Natural killer cell (primary cell): ENCODE data around the gene SAMD5. TPM values are rescaled to one million over a fixed set of nuclear protein-coding genes. Genes with fewer than 3 reads are reported as not detected.
"Not testable (repeated sequence)": the region's sequence is repeated elsewhere in the genome, so short reads cannot be mapped to it uniquely, and the experiment has no call there.

Experiments used
- ATAC-seq, 3 donors: fragments of 150-1000 bp in 2 of 3; fragments of 200-7000 bp in 1 of 3; cut with Tn5 transposase; 1 replicate in 1 of 3; 2 replicates in 2 of 3; pipeline ENCODE4 v1.10.0; 2021; ENCODE audit warnings: mild to moderate bottlenecking in 2 of 3, moderate library complexity in 2 of 3
- DNase-seq, 2 donors: peaks; one replicate each; pipeline versions ENCODE4 v3.0.0 to v3.0.0-alpha.2; 2013 to 2021; ENCODE audit warnings: mixed read lengths in 1 of 2
- H3K27ac ChIP-seq: one replicate; pipeline ENCODE4 v1.5.1; 2013; ENCODE audit warnings: mild to moderate bottlenecking, low read length
- H3K27me3 ChIP-seq: one replicate; pipeline ENCODE4 v1.6.1; 2013; ENCODE audit warnings: low read length; ENCODE audit not compliant: control insufficient read depth, insufficient read depth
- H3K36me3 ChIP-seq: one replicate; pipeline ENCODE4 v1.6.1; 2013; ENCODE audit warnings: low read length; ENCODE audit not compliant: control insufficient read depth, insufficient read depth
- H3K4me1 ChIP-seq: one replicate; pipeline ENCODE4 v1.6.1; 2013; ENCODE audit warnings: low read length; ENCODE audit not compliant: control insufficient read depth, insufficient read depth
- H3K4me3 ChIP-seq: one replicate; pipeline ENCODE4 v1.5.1; 2013; ENCODE audit warnings: low read length
- H3K9me3 ChIP-seq: one replicate; pipeline ENCODE4 v1.6.1; 2013; ENCODE audit warnings: low read length; ENCODE audit not compliant: control insufficient read depth, insufficient read depth
- H3K27ac Mint-ChIP-seq, 2 donors: one replicate each; pipeline ENCODE4 v1.8.0; 2022; ENCODE audit warnings: mild to moderate bottlenecking in 2 of 2, mixed read lengths in 2 of 2, moderate library complexity in 1 of 2
- H3K27me3 Mint-ChIP-seq, 2 donors: one replicate each; pipeline ENCODE4 v1.8.0; 2022; ENCODE audit warnings: low read depth in 2 of 2, mixed read lengths in 2 of 2
- H3K36me3 Mint-ChIP-seq: one replicate; pipeline ENCODE4 v1.8.0; 2022; ENCODE audit warnings: mixed read lengths
- H3K4me1 Mint-ChIP-seq, 2 donors: one replicate each; pipeline ENCODE4 v1.8.0; 2022; ENCODE audit warnings: mixed read lengths in 2 of 2
- H3K4me3 Mint-ChIP-seq: one replicate; pipeline ENCODE4 v1.8.0; 2022; ENCODE audit warnings: mild to moderate bottlenecking, moderate library complexity, mixed read lengths
- H3K9me3 Mint-ChIP-seq, 2 donors: one replicate each; pipeline ENCODE4 v1.8.0; 2022; ENCODE audit warnings: mixed read lengths in 2 of 2
- WGBS: methylation state at CpG from one replicate; pipeline ENCODE4 v1.1.7; 2013; ENCODE audit warnings: missing lambda C conversion rate; ENCODE audit not compliant: insufficient coverage; 5-methylcytosine and 5-hydroxymethylcytosine counted together
- intact Hi-C: fragments of 100-400 bp; cut with micrococcal nuclease; formaldehyde crosslinking; loops from one replicate; pipeline ENCODE4 v1.14.2; 2022
- total RNA-seq, 4 donors: library from RNA; stranded (reverse); fragments of 120-200 nt in 1 of 4; gene quantifications; one replicate each; pipeline versions ENCODE4 v1.2.3 to v1.2.4, GENCODE V29; 2013 to 2022
- TF ChIP-seq, protein P1 (sequence below): fragments of 200-600 bp; IDR thresholded peaks from one replicate; pipeline ENCODE4 v1.8.0; 2022; ENCODE audit warnings: antibody characterized with exemption

The SAMD5 gene
- total RNA-seq, 3 donors from 2014 or later (not counting 1 experiment from before 2014, with no cell fraction given), result not detected

DNA sequence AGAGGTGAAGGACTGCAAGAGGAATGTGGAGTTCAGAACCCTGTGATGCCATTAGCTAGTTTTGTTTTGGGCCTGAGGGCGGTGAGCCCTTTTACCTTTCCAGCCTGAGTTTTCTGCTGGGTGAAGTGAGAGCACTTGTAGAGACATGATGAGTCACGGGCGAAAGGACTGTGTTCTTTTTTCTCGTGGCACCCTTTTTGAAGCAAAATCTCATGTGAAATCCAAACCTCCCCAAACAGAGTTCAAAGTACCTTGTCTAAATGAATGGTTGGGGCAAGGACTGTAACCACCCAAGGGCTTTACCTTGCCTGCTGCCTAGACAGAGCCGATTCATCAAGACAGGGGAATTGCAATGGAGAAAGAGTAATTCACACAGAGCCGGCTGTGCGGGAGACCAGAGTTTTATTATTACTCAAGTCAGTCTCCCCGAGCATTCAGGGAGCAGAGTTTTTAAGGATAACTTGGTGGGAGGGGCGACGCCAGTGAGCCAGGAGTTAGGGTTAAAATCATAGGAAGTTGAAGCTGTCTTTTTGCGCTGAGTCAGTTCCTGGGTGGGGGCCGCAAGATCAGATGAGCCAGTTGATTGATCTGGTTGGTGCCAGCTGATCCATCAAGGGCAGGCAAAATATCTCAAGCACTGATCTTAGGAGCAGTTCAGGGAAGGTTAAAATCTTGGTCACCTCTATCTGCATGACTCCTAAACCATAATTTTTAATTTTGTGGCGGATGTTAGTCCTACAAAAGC is 25.8 kb downstream of the SAMD5 start:
- ATAC-seq (no peak), DNase-seq (no peak)
- H3K36me3 ChIP-seq, result no peaks in the 10 kb centered on the region
- no peak overlapping the region for H3K4me3 ChIP-seq
- Mint-ChIP-seq H3K27me3 (peaks cover 2 to 7% of the 10 kb centered on the region in 2 donors), H3K9me3 (peaks cover 0 to 2% of the 10 kb centered on the region in 2 donors), H3K4me3 (no peak overlapping the region), H3K4me1 (no peaks in the 10 kb centered on the region), H3K36me3 (no peaks in the 10 kb centered on the region), H3K27ac (no peak overlapping the region)
- no peaks in the 10 kb centered on the region for H3K9me3 ChIP-seq
- no peaks in the 10 kb centered on the region for H3K4me1 ChIP-seq
- intact Hi-C loops, result no loop called here
- H3K27me3 ChIP-seq, result no peaks in the 10 kb centered on the region
- H3K27ac ChIP-seq, result no peak overlapping the region
- 91% methylated on average over 13 of the region's 13 CpGs for WGBS
- TF ChIP-seq, protein P1, sequence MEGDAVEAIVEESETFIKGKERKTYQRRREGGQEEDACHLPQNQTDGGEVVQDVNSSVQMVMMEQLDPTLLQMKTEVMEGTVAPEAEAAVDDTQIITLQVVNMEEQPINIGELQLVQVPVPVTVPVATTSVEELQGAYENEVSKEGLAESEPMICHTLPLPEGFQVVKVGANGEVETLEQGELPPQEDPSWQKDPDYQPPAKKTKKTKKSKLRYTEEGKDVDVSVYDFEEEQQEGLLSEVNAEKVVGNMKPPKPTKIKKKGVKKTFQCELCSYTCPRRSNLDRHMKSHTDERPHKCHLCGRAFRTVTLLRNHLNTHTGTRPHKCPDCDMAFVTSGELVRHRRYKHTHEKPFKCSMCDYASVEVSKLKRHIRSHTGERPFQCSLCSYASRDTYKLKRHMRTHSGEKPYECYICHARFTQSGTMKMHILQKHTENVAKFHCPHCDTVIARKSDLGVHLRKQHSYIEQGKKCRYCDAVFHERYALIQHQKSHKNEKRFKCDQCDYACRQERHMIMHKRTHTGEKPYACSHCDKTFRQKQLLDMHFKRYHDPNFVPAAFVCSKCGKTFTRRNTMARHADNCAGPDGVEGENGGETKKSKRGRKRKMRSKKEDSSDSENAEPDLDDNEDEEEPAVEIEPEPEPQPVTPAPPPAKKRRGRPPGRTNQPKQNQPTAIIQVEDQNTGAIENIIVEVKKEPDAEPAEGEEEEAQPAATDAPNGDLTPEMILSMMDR, result no peak

DNA sequence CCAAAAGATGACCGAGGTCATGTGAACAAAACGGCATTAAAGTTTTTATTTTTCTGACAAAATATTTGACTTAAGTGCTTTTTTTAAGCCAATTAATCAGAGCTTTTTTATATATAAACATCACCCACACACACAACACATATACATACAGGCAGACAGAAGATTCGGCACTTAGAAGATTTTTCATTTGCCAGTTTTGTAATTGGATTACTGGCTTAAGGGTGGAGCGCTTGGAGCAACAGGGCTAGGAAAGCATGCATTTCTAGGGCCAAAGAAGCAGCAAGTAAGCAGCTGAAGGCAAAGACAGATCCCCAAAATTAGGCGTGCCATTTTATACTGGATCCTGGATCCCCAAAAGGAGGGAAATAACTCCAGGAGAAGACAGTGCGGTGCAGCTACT is 30.3 kb downstream of the SAMD5 start:
- H3K27me3 Mint-ChIP-seq, result no peaks in the 10 kb centered on the region
- no peak overlapping the region for H3K27ac ChIP-seq

DNA sequence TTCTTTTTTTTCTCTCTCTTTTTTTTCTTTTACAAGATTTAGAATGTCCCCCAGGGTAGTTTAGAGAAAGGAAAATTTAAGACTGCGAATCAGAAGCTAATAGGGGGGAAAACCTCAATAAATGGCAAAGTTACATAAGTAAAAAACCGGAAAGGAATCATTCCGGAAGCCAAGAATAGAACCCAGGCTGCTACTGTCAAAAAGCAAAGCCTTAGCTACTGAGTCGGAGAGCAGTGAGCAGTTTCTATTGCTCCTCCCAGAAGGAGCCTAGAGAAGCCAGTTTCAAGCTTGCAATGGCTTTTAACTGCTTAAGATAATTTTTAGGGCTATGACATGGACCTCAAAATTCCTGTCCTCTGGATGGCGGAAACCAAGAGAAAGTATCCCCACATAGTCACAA is 31.6 kb downstream of the SAMD5 start:
- no peaks in the 10 kb centered on the region for H3K27me3 ChIP-seq
- H3K9me3 ChIP-seq, result peaks cover 6% of the 10 kb centered on the region
- no peak for DNase-seq
- H3K27ac ChIP-seq, result no peak overlapping the region
- no peak overlapping the region for H3K4me3 ChIP-seq
- WGBS, result 86% methylated on average over 5 of the region's 5 CpGs
- no peaks in the 10 kb centered on the region for H3K27me3 Mint-ChIP-seq
- H3K4me1 ChIP-seq, result no peaks in the 10 kb centered on the region
- peaks cover 0 to 2% of the 10 kb centered on the region in 2 donors for H3K9me3 Mint-ChIP-seq
- H3K4me1 Mint-ChIP-seq, result no peaks in the 10 kb centered on the region
- TF ChIP-seq, protein P1, result no peak
- H3K27ac Mint-ChIP-seq, result no peak overlapping the region
- H3K4me3 Mint-ChIP-seq, result no peak overlapping the region
- H3K36me3 ChIP-seq, result no peaks in the 10 kb centered on the region
- intact Hi-C loops, result no loop called here
- no peak for ATAC-seq
- no peaks in the 10 kb centered on the region for H3K36me3 Mint-ChIP-seq

More for the DNA sequence above, 30.3 kb downstream of the SAMD5 start:
- H3K9me3 Mint-ChIP-seq, result peaks cover 0 to 2% of the 10 kb centered on the region in 2 donors
- Histone ChIP-seq H3K4me1 (no peaks in the 10 kb centered on the region), H3K4me3 (no peak overlapping the region), H3K36me3 (no peaks in the 10 kb centered on the region), H3K9me3 (peaks cover 6% of the 10 kb centered on the region), H3K27me3 (no peaks in the 10 kb centered on the region)
- ATAC-seq (no peak), DNase-seq (no peak)
- intact Hi-C loops, result no loop called here
- H3K4me1 Mint-ChIP-seq, result no peaks in the 10 kb centered on the region
- TF ChIP-seq, protein P1, result no peak
- H3K4me3 Mint-ChIP-seq, result no peak overlapping the region
- no peaks in the 10 kb centered on the region for H3K36me3 Mint-ChIP-seq
- 92% methylated on average over 6 of the region's 6 CpGs for WGBS
- no peak overlapping the region for H3K27ac Mint-ChIP-seq

DNA sequence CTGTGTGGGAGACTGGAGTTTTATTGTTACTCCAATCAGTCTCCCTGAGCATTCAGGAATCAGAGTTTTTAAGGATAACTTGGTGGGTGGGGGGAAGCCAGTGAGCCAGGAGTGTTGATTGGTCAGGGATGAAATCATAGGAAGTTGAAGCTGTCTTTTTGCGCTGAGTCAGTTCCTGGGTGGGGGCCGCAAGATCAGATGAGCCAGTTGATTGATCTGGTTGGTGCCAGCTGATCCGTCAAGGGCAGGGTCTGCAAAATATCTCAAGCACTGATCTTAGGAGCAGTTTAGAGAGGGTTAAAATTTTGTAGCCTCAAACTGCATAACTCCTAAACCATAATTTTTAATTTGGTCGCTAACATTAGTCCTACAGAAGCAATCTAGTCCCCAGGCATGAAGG is 33.9 kb downstream of the SAMD5 start:
- H3K36me3 Mint-ChIP-seq, H3K4me1 Mint-ChIP-seq, H3K9me3 Mint-ChIP-seq, H3K36me3 ChIP-seq, H3K27me3 Mint-ChIP-seq, H3K4me3 Mint-ChIP-seq, DNase-seq, H3K27ac Mint-ChIP-seq, H3K4me3 ChIP-seq, ATAC-seq, intact Hi-C loops, H3K27me3 ChIP-seq, H3K9me3 ChIP-seq, H3K4me1 ChIP-seq, H3K27ac ChIP-seq: not testable (repeated sequence)
- 86% methylated on average over 2 of the region's 4 CpGs for WGBS
